GM23338 (cell line): Measurements from ENCODE around the gene AGBL4. TPM values are rescaled to one million over a fixed set of nuclear protein-coding genes. Genes with fewer than 3 reads are reported as not detected.

Source experiments
- ATAC-seq: fragments of 200-7000 bp; cut with Tn5 transposase; 3 replicates; pipeline ENCODE4 v1.9.1; 2020
- DNase-seq: peaks from one replicate; pipeline ENCODE4 v3.0.0-alpha.2; 2015; ENCODE audit warnings: low spot score
- H2AFZ ChIP-seq: fragments of 200-600 bp; sonication (generic); 2 replicates; pipeline ENCODE4 v1.8.0; 2016; ENCODE audit warnings: antibody characterized with exemption, mild to moderate bottlenecking, moderate library complexity
- H3F3A ChIP-seq: fragments of 200-600 bp; sonication (generic); replicated peaks from 2 replicates; pipeline ENCODE4 v1.8.0; 2017; ENCODE audit warnings: antibody characterized with exemption, mixed run types, low read depth
- H3K27ac ChIP-seq: fragments of 200-600 bp; sonication (generic); 2 replicates; pipeline ENCODE4 v1.6.1; 2016; ENCODE audit warnings: low read depth
- H3K27me3 ChIP-seq: fragments of 200-600 bp; sonication (generic); 2 replicates; pipeline ENCODE4 v1.8.0; 2016; ENCODE audit warnings: mild to moderate bottlenecking, mixed run types, moderate library complexity; ENCODE audit not compliant: insufficient read depth
- H3K36me3 ChIP-seq: fragments of 200-600 bp; sonication (generic); 2 replicates; pipeline ENCODE4 v1.8.0; 2016; ENCODE audit warnings: mild to moderate bottlenecking; ENCODE audit not compliant: insufficient read depth
- H3K4me1 ChIP-seq: fragments of 200-600 bp; sonication (generic); 2 replicates; pipeline ENCODE4 v1.8.0; 2016; ENCODE audit warnings: mild to moderate bottlenecking, moderate library complexity; ENCODE audit not compliant: insufficient read depth
- H3K4me2 ChIP-seq: fragments of 200-600 bp; sonication (generic); 2 replicates; pipeline ENCODE4 v1.7.1; 2017; ENCODE audit warnings: mixed run types
- H3K4me3 ChIP-seq: fragments of 200-600 bp; sonication (generic); 2 replicates; pipeline ENCODE4 v1.6.1; 2016; ENCODE audit warnings: mixed run types
- H3K79me2 ChIP-seq: fragments of 200-600 bp; sonication (generic); replicated peaks from 2 replicates; pipeline ENCODE4 v1.8.0; 2017; ENCODE audit warnings: mild to moderate bottlenecking; ENCODE audit not compliant: insufficient read depth
- H3K9me2 ChIP-seq: fragments of 200-600 bp; sonication (generic); 2 replicates; pipeline ENCODE4 v1.8.0; 2017; ENCODE audit not compliant: insufficient read depth
- H4K20me1 ChIP-seq: fragments of 200-600 bp; sonication (generic); replicated peaks from 2 replicates; pipeline ENCODE4 v1.8.0; 2017; ENCODE audit warnings: mild to moderate bottlenecking; ENCODE audit not compliant: insufficient read depth
- H3K27ac Mint-ChIP-seq: 2 replicates; pipeline ENCODE4 v1.8.0; 2020; ENCODE audit warnings: inconsistent platforms, mild to moderate bottlenecking, moderate library complexity, mixed read lengths
- H3K27me3 Mint-ChIP-seq: 3 replicates; pipeline ENCODE4 v1.8.0; 2022; ENCODE audit warnings: low read depth, mild to moderate bottlenecking, moderate library complexity, mixed read lengths, inconsistent platforms; ENCODE audit not compliant: insufficient read depth, poor library complexity
- H3K36me3 Mint-ChIP-seq: 3 replicates; pipeline ENCODE4 v1.8.0; 2021; ENCODE audit warnings: low read depth, mild to moderate bottlenecking, inconsistent platforms, moderate library complexity, mixed read lengths
- H3K4me1 Mint-ChIP-seq: 3 replicates; pipeline ENCODE4 v1.8.0; 2020; ENCODE audit warnings: mild to moderate bottlenecking, inconsistent platforms, mixed read lengths
- H3K4me3 Mint-ChIP-seq: 3 replicates; pipeline ENCODE4 v1.8.0; 2021; ENCODE audit warnings: moderate library complexity, mild to moderate bottlenecking, inconsistent platforms, mixed read lengths
- H3K9me3 Mint-ChIP-seq: 3 replicates; pipeline ENCODE4 v1.8.0; 2020; ENCODE audit warnings: moderate library complexity, mild to moderate bottlenecking, inconsistent platforms, mixed read lengths
- ETS1 ChIP-seq: IDR thresholded peaks from 2 replicates; pipeline ENCODE4 v1.6.1; 2016; ENCODE audit warnings: antibody characterized with exemption
- JUNB ChIP-seq: IDR thresholded peaks from one replicate; pipeline ENCODE4 v1.6.1; 2016; ENCODE audit warnings: antibody characterized with exemption; ENCODE audit not compliant: unreplicated experiment
- NANOG ChIP-seq: IDR thresholded peaks from 2 replicates; pipeline ENCODE4 v1.6.1; 2016; ENCODE audit warnings: antibody characterized with exemption, borderline replicate concordance
- ZNF331 ChIP-seq: fragments of 250-450 bp; sonication (Bioruptor Pico); IDR thresholded peaks from 2 replicates; pipeline ENCODE4 v1.5.0; 2020; ENCODE audit warnings: low read depth, mild to moderate bottlenecking, moderate library complexity
- ZNF462 ChIP-seq: fragments of 250-450 bp; sonication (Bioruptor Pico); IDR thresholded peaks from 2 replicates; pipeline ENCODE4 v1.5.0; 2020; ENCODE audit warnings: mild to moderate bottlenecking, moderate library complexity
- polyA plus RNA-seq: library from polyadenylated mRNA; unstranded; fragments of >200 nt; fragmentation: Nextera tagmentation; extraction: Ambion mirVana; gene quantifications from 2 replicates; pipeline ENCODE4 v1.2.1, GENCODE V29; 2016
- total RNA-seq: library from RNA; depleted of rRNA; stranded (reverse); fragments of >200 nt; shearing (Covaris generic); gene quantifications from 2 replicates; pipeline ENCODE4 v1.2.3, GENCODE V29; 2014

AGBL4 gene
- total and polyA plus RNA-seq, 2 experiments from 2014 or later, result 0.91 to 1.5 TPM

- TF ChIP-seq ETS1 (no peak), ZNF331 (no peak), JUNB (no peak)
These were observed 1516.9 kb downstream of the AGBL4 start (continued) for GRCh38 chr1:48506870-48507269.

GRCh38 chr1:48500541-48501450 is 1523.0 kb downstream of the AGBL4 start:
- Mint-ChIP-seq H3K4me3 (peak overlapping the region; percentile 15; the same call in 2 of the 3 replicates), H3K36me3 (no peaks in the 10 kb centered on the region), H3K27me3 (peaks cover 2% of the 10 kb centered on the region), H3K9me3 (no peaks in the 10 kb centered on the region), H3K27ac (peak overlapping the region; percentile 65), H3K4me1 (peaks cover 38% of the 10 kb centered on the region)
- H4K20me1 ChIP-seq, result no peaks in the 10 kb centered on the region
- DNase-seq, result peak; percentile 19
- H3K4me2 ChIP-seq, result peak overlapping the region; percentile 35
- peaks cover 4% of the 10 kb centered on the region; the same call in 1 of the 2 replicates for H3F3A ChIP-seq
- H3K79me2 ChIP-seq, result no peaks in the 10 kb centered on the region
- peaks cover 29% of the 10 kb centered on the region for H3K4me1 ChIP-seq
- H3K9me2 ChIP-seq, result no peaks in the 10 kb centered on the region; the same call in 1 of the 2 replicates
- H3K36me3 ChIP-seq, result no peaks in the 10 kb centered on the region
- H3K4me3 ChIP-seq, result peak overlapping the region; percentile 20; the same call in 1 of the 2 replicates
- peak overlapping the region; percentile 89 for H3K27ac ChIP-seq
- H3K27me3 ChIP-seq, result no peaks in the 10 kb centered on the region
- peak overlapping the region; percentile 86 for H2AFZ ChIP-seq
- no peak for ATAC-seq
- TF ChIP-seq JUNB, result no peak
- TF ChIP-seq NANOG, result no peak
- no peak for TF ChIP-seq ETS1
- TF ChIP-seq ZNF331, result no peak
- no peak for TF ChIP-seq ZNF462 (CRISPR knock-in tag)
